H9 (cell line): Measurements from ENCODE around the gene LPP. TPM values are rescaled to one million over a fixed set of nuclear protein-coding genes. Genes with fewer than 3 reads are reported as not detected.

Experiments used
- DNase-seq: peaks from one replicate; pipeline ENCODE4 v3.0.0-alpha.2; 2017
- H2AFZ ChIP-seq: one replicate; pipeline ENCODE4 v1.6.1; 2013; ENCODE audit warnings: mild to moderate bottlenecking, low read length, control low read depth, moderate library complexity
- H2AK5ac ChIP-seq: 2 replicates; pipeline ENCODE4 v1.6.1; 2013; ENCODE audit warnings: low read length, control low read depth, mixed read lengths; ENCODE audit not compliant: insufficient read length
- H2BK120ac ChIP-seq: one replicate; pipeline ENCODE4 v1.6.1; 2013; ENCODE audit warnings: low read depth, mild to moderate bottlenecking, low read length, control low read depth, inconsistent platforms; ENCODE audit not compliant: poor library complexity, severe bottlenecking
- H2BK12ac ChIP-seq: 2 replicates; pipeline ENCODE4 v1.6.1; 2013; ENCODE audit warnings: low read length, control low read depth, mixed read lengths, low read depth; ENCODE audit not compliant: insufficient read length
- H2BK15ac ChIP-seq: 2 replicates; pipeline ENCODE4 v1.6.1; 2013; ENCODE audit warnings: low read depth, low read length, control low read depth
- H2BK20ac ChIP-seq: one replicate; pipeline ENCODE4 v1.6.1; 2013; ENCODE audit warnings: low read depth, mild to moderate bottlenecking, low read length, control low read depth, inconsistent platforms; ENCODE audit not compliant: poor library complexity, severe bottlenecking
- H2BK5ac ChIP-seq: 2 replicates; pipeline ENCODE4 v1.6.1; 2013; ENCODE audit warnings: low read length, control low read depth, mixed read lengths; ENCODE audit not compliant: insufficient read length
- H3K14ac ChIP-seq: 2 replicates; pipeline ENCODE4 v1.6.1; 2013; ENCODE audit warnings: low read length, control low read depth; ENCODE audit not compliant: insufficient read depth
- H3K18ac ChIP-seq: 2 replicates; pipeline ENCODE4 v1.6.1; 2013; ENCODE audit warnings: low read depth, mild to moderate bottlenecking, mixed read lengths, low read length, control low read depth; ENCODE audit not compliant: insufficient read length
- H3K23ac ChIP-seq: 2 replicates; pipeline ENCODE4 v1.6.1; 2013; ENCODE audit warnings: low read length, control low read depth, mixed read lengths, low read depth; ENCODE audit not compliant: insufficient read length
- H3K23me2 ChIP-seq: 2 replicates; pipeline ENCODE4 v1.6.1; 2013; ENCODE audit warnings: low read depth, mild to moderate bottlenecking, mixed read lengths, low read length, control low read depth; ENCODE audit not compliant: insufficient read length, poor library complexity, severe bottlenecking
- H3K27ac ChIP-seq: 2 replicates; pipeline ENCODE4 v1.5.1; 2013; ENCODE audit warnings: low read length, control low read depth, mixed read lengths, low read depth; ENCODE audit not compliant: insufficient read length
- H3K27me3 ChIP-seq: 2 replicates; pipeline ENCODE4 v1.6.1; 2013; ENCODE audit warnings: low read length, control low read depth, inconsistent platforms; ENCODE audit not compliant: insufficient read depth
- H3K4ac ChIP-seq: 2 replicates; pipeline ENCODE4 v1.6.1; 2013; ENCODE audit warnings: low read depth, mild to moderate bottlenecking, control low read depth, inconsistent platforms, low read length, moderate library complexity
- H3K4me1 ChIP-seq: 2 replicates; pipeline ENCODE4 v1.6.1; 2013; ENCODE audit warnings: low read length, control low read depth, inconsistent platforms; ENCODE audit not compliant: insufficient read depth
- H3K4me2 ChIP-seq: 2 replicates; pipeline ENCODE4 v1.6.1; 2013; ENCODE audit warnings: low read length, control low read depth, mixed read lengths; ENCODE audit not compliant: insufficient read length, insufficient read depth
- H3K56ac ChIP-seq: 2 replicates; pipeline ENCODE4 v1.6.1; 2013; ENCODE audit warnings: low read depth, mild to moderate bottlenecking, mixed read lengths, low read length, control low read depth; ENCODE audit not compliant: insufficient read length
- H3K79me1 ChIP-seq: 2 replicates; pipeline ENCODE4 v1.6.1; 2013; ENCODE audit warnings: low read depth, mild to moderate bottlenecking, moderate library complexity, low read length, control low read depth, inconsistent platforms; ENCODE audit not compliant: insufficient read depth, poor library complexity, severe bottlenecking
- H3K79me2 ChIP-seq: 2 replicates; pipeline ENCODE4 v1.6.1; 2013; ENCODE audit warnings: low read length, control low read depth, inconsistent platforms; ENCODE audit not compliant: insufficient read depth
- H3K9ac ChIP-seq: 2 replicates; pipeline ENCODE4 v1.6.1; 2013; ENCODE audit warnings: low read length, control low read depth, mixed read lengths; ENCODE audit not compliant: insufficient read length; ENCODE audit errors: extremely low read depth
- H3K9me3 ChIP-seq: one replicate; pipeline ENCODE4 v1.6.1; 2013; ENCODE audit warnings: low read depth, low read length, inconsistent platforms; ENCODE audit not compliant: control insufficient read depth
- H3T11ph ChIP-seq: one replicate; pipeline ENCODE4 v1.6.1; 2013; ENCODE audit warnings: mild to moderate bottlenecking, low read length, control low read depth, inconsistent platforms
- H4K20me1 ChIP-seq: one replicate; pipeline ENCODE4 v1.6.1; 2013; ENCODE audit not compliant: control insufficient read depth, insufficient read length, insufficient read depth
- H4K5ac ChIP-seq: 2 replicates; pipeline ENCODE4 v1.6.1; 2013; ENCODE audit warnings: low read depth, mild to moderate bottlenecking, mixed read lengths, low read length, control low read depth; ENCODE audit not compliant: insufficient read length
- H4K8ac ChIP-seq: replicated peaks from 2 replicates; pipeline ENCODE4 v1.6.1; 2013; ENCODE audit warnings: low read length, control low read depth, mixed read lengths, low read depth; ENCODE audit not compliant: insufficient read length
- H4K91ac ChIP-seq: 2 replicates; pipeline ENCODE4 v1.6.1; 2013; ENCODE audit warnings: low read depth, mild to moderate bottlenecking, moderate library complexity, mixed read lengths, low read length, control low read depth; ENCODE audit not compliant: insufficient read length
- H3K27ac Mint-ChIP-seq, 3 experiments: 2 replicates in 2 of 3; 3 replicates in 1 of 3; pipeline ENCODE4 v1.8.0; 2020 to 2021; ENCODE audit warnings: mixed read lengths in 3 of 3, mild to moderate bottlenecking in 1 of 3, moderate library complexity in 1 of 3
- H3K27me3 Mint-ChIP-seq: 2 replicates; pipeline ENCODE4 v1.8.0; 2021; ENCODE audit warnings: low read depth, mild to moderate bottlenecking, moderate library complexity, mixed read lengths
- H3K36me3 Mint-ChIP-seq, 3 experiments: 2 replicates in 2 of 3; 3 replicates in 1 of 3; pipeline ENCODE4 v1.8.0; 2020 to 2021; ENCODE audit warnings: low read depth in 3 of 3, mixed read lengths in 3 of 3; ENCODE audit not compliant: insufficient read depth in 1 of 3
- H3K4me1 Mint-ChIP-seq, 2 experiments: 2 replicates each; pipeline ENCODE4 v1.8.0; 2020; ENCODE audit warnings: mixed read lengths in 2 of 2
- H3K4me3 Mint-ChIP-seq, 2 experiments: 2 replicates in 1 of 2; 3 replicates in 1 of 2; pipeline ENCODE4 v1.8.0; 2020 to 2021; ENCODE audit warnings: mild to moderate bottlenecking in 2 of 2, mixed read lengths in 2 of 2, moderate library complexity in 1 of 2
- H3K9me3 Mint-ChIP-seq, 2 experiments: 2 replicates in 1 of 2; 3 replicates in 1 of 2; pipeline ENCODE4 v1.8.0; 2020; ENCODE audit warnings: mild to moderate bottlenecking in 2 of 2, mixed read lengths in 2 of 2, moderate library complexity in 1 of 2
- CTCF ChIP-seq: fragments of 200-600 bp; sonication (generic); conservative IDR thresholded peaks from 3 replicates; pipeline ENCODE4 v1.8.0; 2021; ENCODE audit warnings: antibody characterized with exemption, mild to moderate bottlenecking
- WGBS: extraction: QIAGEN DNeasy Blood & Tissue Kit; methylation state at CpG from one replicate; pipeline ENCODE4 v1.1.7; 2013; ENCODE audit warnings: missing lambda C conversion rate, low lambda C conversion rate, mixed read lengths; ENCODE audit not compliant: insufficient read length; ENCODE audit errors: extremely low coverage; 5-methylcytosine and 5-hydroxymethylcytosine counted together
- total RNA-seq: library from RNA; stranded (reverse); gene quantifications from 2 replicates; pipeline ENCODE4 v1.2.1, GENCODE V29; 2021

The LPP gene
- total RNA-seq, 1 experiment from 2014 or later: 64.6 TPM

DNA sequence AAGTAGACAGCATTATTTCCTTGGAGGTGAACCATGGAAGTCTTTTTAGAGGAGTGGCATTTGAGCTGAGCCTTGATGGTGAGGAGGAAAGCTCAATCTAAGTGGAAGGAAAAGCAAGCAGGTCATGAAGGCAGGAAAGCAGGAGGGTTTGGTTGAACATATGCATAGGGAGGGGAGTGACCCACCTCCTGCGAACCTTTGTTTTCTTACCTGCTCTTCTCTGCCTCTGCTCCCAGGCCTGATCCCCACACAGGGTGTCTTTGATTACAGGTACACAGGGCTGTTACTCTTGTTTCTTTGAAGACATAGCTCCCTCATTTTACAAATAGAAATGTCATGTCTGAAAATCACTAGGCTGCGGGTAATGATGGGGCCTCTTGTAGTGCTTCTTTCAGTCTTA is 769.7 kb downstream of the LPP start:
- Histone ChIP-seq H4K91ac (no peak overlapping the region), H3K9ac (no peak overlapping the region), H3K9me3 (no peaks in the 10 kb centered on the region), H2BK12ac (no peak overlapping the region), H3K4me2 (no peak overlapping the region), H4K8ac (no peak overlapping the region), H4K20me1 (no peaks in the 10 kb centered on the region), H2BK15ac (no peak overlapping the region), H3K14ac (no peak overlapping the region), H3K18ac (no peak overlapping the region), H3T11ph (no peak overlapping the region), H3K79me2 (no peaks in the 10 kb centered on the region), H3K79me1 (no peaks in the 10 kb centered on the region), H2BK5ac (no peak overlapping the region), H2AK5ac (no peak overlapping the region), H2AFZ (no peak overlapping the region), H3K23ac (no peak overlapping the region), H3K4me1 (0 out of 2 replicates have a peak, but pooled peaks cover 2% of the 10 kb centered on the region), H2BK20ac (no peak overlapping the region), H3K27ac (no peak overlapping the region), H2BK120ac (no peak overlapping the region), H4K5ac (no peak overlapping the region), H3K23me2 (no peaks in the 10 kb centered on the region), H3K27me3 (no peaks in the 10 kb centered on the region), H3K56ac (no peak overlapping the region), H3K4ac (no peak overlapping the region)
- Mint-ChIP-seq H3K4me3 (no peak overlapping the region), H3K27me3 (no peaks in the 10 kb centered on the region), H3K36me3 (no peaks in the 10 kb centered on the region), H3K27ac (no peak overlapping the region), H3K4me1 (peaks cover 11 to 15% of the 10 kb centered on the region in 2 experiments), H3K9me3 (no peaks in the 10 kb centered on the region)
- TF ChIP-seq CTCF: no peak
- no CpG with 5 or more reads among the region's 2 CpGs for WGBS
- no peak for DNase-seq
